SK-N-SH (cell line): ENCODE measurements around the gene CNDP2. TPM values are rescaled to one million over a fixed set of nuclear protein-coding genes. Genes with fewer than 3 reads are reported as not detected.

Experiments used
- CTCF ChIA-PET: fragments of 300-600, 350-600 bp; formaldehyde crosslinking; extraction: SDS; loops from one replicate; lab custom pipeline; 2021; lab: Yijun Ruan, JAX
- POLR2A ChIA-PET: fragments of 350-600 bp; sonication (Branson Sonifier 250); formaldehyde crosslinking; extraction: SDS; loops from one replicate; lab custom pipeline; 2020; ENCODE audit warnings: antibody characterized with exemption, inconsistent platforms; lab: Yijun Ruan, JAX
- DNase-seq: peaks from one replicate; pipeline ENCODE4 v3.0.0; 2012
- H2AFZ ChIP-seq: fragments of 200-600 bp; sonication (generic); 2 replicates; pipeline ENCODE4 v1.8.1; 2016; ENCODE audit warnings: antibody characterized with exemption, mild to moderate bottlenecking, low read depth
- H3F3A ChIP-seq: fragments of 200-600 bp; sonication (generic); replicated peaks from 2 replicates; pipeline ENCODE3; 2016; ENCODE audit warnings: antibody characterized with exemption, mild to moderate bottlenecking; ENCODE audit not compliant: insufficient read depth
- H3K27ac ChIP-seq, 2 experiments: fragments of 200-500 bp in 1 of 2; fragments of 200-600 bp in 1 of 2; sonication (Bioruptor generic) in 1 of 2; sonication (generic), shearing (Covaris generic) in 1 of 2; 2 replicates each; pipeline versions ENCODE4 v1.5.1 to v1.6.1; 2014 to 2016; ENCODE audit warnings: low read depth in 2 of 2, inconsistent platforms in 1 of 2, low read length in 1 of 2, mild to moderate bottlenecking in 1 of 2, mixed read lengths in 1 of 2
- H3K27me3 ChIP-seq: fragments of 200-600 bp; sonication (generic), shearing (Covaris generic); 2 replicates; pipeline ENCODE4 v1.6.1; 2016; ENCODE audit warnings: mixed run types; ENCODE audit not compliant: insufficient read depth
- H3K36me3 ChIP-seq, 2 experiments: fragments of 200-500 bp in 1 of 2; fragments of 200-600 bp in 1 of 2; sonication (Bioruptor generic) in 1 of 2; sonication (generic) in 1 of 2; replicated peaks in 1 of 2; 2 replicates each; pipeline versions ENCODE3 to v1.5.1; 2014 to 2016; ENCODE audit warnings: low read length in 1 of 2, mild to moderate bottlenecking in 1 of 2; ENCODE audit not compliant: insufficient read depth in 2 of 2, control insufficient read depth in 1 of 2
- H3K4me1 ChIP-seq, 2 experiments: fragments of 200-500 bp in 1 of 2; fragments of 200-600 bp in 1 of 2; sonication (Bioruptor generic) in 1 of 2; sonication (generic), shearing (Covaris generic) in 1 of 2; 2 replicates each; pipeline versions ENCODE4 v1.5.1 to v1.6.1; 2014 to 2016; ENCODE audit warnings: low read depth in 1 of 2, low read length in 1 of 2, mixed run types in 1 of 2; ENCODE audit not compliant: insufficient read depth in 2 of 2, control insufficient read depth in 1 of 2
- H3K4me2 ChIP-seq: fragments of 200-600 bp; sonication (generic), shearing (Covaris generic); 2 replicates; pipeline ENCODE4 v1.6.1; 2017; ENCODE audit warnings: mixed run types
- H3K4me3 ChIP-seq, 2 experiments: fragments of 200-500 bp in 1 of 2; fragments of 200-600 bp in 1 of 2; sonication (Bioruptor generic) in 1 of 2; sonication (generic), shearing (Covaris generic) in 1 of 2; 2 replicates each; pipeline versions ENCODE4 v1.5.1 to v1.8.1; 2014 to 2016; ENCODE audit warnings: low read depth in 2 of 2, inconsistent platforms in 1 of 2, low read length in 1 of 2, mild to moderate bottlenecking in 1 of 2, mixed read lengths in 1 of 2, moderate library complexity in 1 of 2
- H3K79me2 ChIP-seq: fragments of 200-600 bp; sonication (generic); 2 replicates; pipeline ENCODE4 v1.8.1; 2017; ENCODE audit warnings: mild to moderate bottlenecking; ENCODE audit not compliant: insufficient read depth
- H3K9ac ChIP-seq: fragments of 200-600 bp; sonication (generic); 2 replicates; pipeline ENCODE4 v1.6.1; 2017; ENCODE audit warnings: mixed run types
- H3K9me2 ChIP-seq: fragments of 200-600 bp; sonication (generic); 2 replicates; pipeline ENCODE4 v1.6.1; 2017; ENCODE audit warnings: mixed run types
- H3K9me3 ChIP-seq: fragments of 200-600 bp; sonication (generic); 2 replicates; pipeline ENCODE4 v1.6.1; 2017; ENCODE audit warnings: mixed run types, mild to moderate bottlenecking, moderate library complexity
- H4K20me1 ChIP-seq: fragments of 200-600 bp; sonication (generic); 2 replicates; pipeline ENCODE4 v1.6.1; 2017; ENCODE audit warnings: mild to moderate bottlenecking, mixed run types; ENCODE audit not compliant: insufficient read depth
- CHD2 ChIP-seq: fragments of 150-350 bp; IDR thresholded peaks from 2 replicates; pipeline ENCODE4 v1.6.1; 2018; ENCODE audit warnings: low read length; ENCODE audit not compliant: partially characterized antibody
- FOSL2 ChIP-seq: IDR thresholded peaks from 2 replicates; pipeline ENCODE4 v1.4.0; 2012; ENCODE audit warnings: low read depth, mild to moderate bottlenecking, moderate library complexity, borderline replicate concordance
- FOXM1 ChIP-seq: IDR thresholded peaks from 2 replicates; pipeline ENCODE4 v1.4.0; 2012; ENCODE audit warnings: low read depth, mild to moderate bottlenecking
- GABPA ChIP-seq: IDR thresholded peaks from 2 replicates; pipeline ENCODE4 v1.4.0; 2012; ENCODE audit warnings: low read depth, mild to moderate bottlenecking
- MEF2A ChIP-seq: IDR thresholded peaks from 2 replicates; pipeline ENCODE4 v1.4.0; 2012; ENCODE audit warnings: low read depth, borderline replicate concordance
- MXI1 ChIP-seq: IDR thresholded peaks from 2 replicates; pipeline ENCODE4 v1.6.1; 2012; ENCODE audit warnings: mild to moderate bottlenecking, low read depth, low read length, improper control_type of control experiment
- POLR2AphosphoS5 ChIP-seq: IDR thresholded peaks from 2 replicates; pipeline ENCODE4 v1.6.1; 2012; ENCODE audit warnings: low read depth, low read length
- RAD21 ChIP-seq: IDR thresholded peaks from 2 replicates; pipeline ENCODE4 v1.6.1; 2012; ENCODE audit warnings: mild to moderate bottlenecking, low read length
- RFX5 ChIP-seq: IDR thresholded peaks from 2 replicates; pipeline ENCODE4 v1.6.1; 2012; ENCODE audit warnings: mild to moderate bottlenecking, improper control_type of control experiment, low read length
- RXRA ChIP-seq: IDR thresholded peaks from 2 replicates; pipeline ENCODE4 v1.4.0; 2012; ENCODE audit warnings: low read depth, mild to moderate bottlenecking, borderline replicate concordance
- SMC3 ChIP-seq: IDR thresholded peaks from 2 replicates; pipeline ENCODE4 v1.6.1; 2012; ENCODE audit warnings: low read depth, low read length, improper control_type of control experiment
- WGBS: methylation state at CpG from one replicate; pipeline ENCODE4 v1.1.6; 2017; ENCODE audit warnings: low lambda C conversion rate; 5-methylcytosine and 5-hydroxymethylcytosine counted together
- polyA plus RNA-seq, 3 experiments: library from polyadenylated mRNA; depleted of rRNA; stranded (reverse); fragments of >200 nt; gene quantifications; 2 replicates each; pipeline ENCODE4 v1.2.3, GENCODE V29; 2012
- TF ChIP-seq, protein P1 (sequence below): IDR thresholded peaks from 2 replicates; pipeline ENCODE4 v1.4.0; 2012; ENCODE audit warnings: low read depth, borderline replicate concordance
- TF ChIP-seq, protein P2 (sequence below): IDR thresholded peaks from 2 replicates; pipeline ENCODE4; 2012
- TF ChIP-seq, protein P3 (sequence below): IDR thresholded peaks from 2 replicates; pipeline ENCODE4 v1.4.0; 2012; ENCODE audit warnings: low read depth, borderline replicate concordance
- TF ChIP-seq, protein P4 (sequence below): fragments of 150-350 bp; IDR thresholded peaks from 2 replicates; pipeline ENCODE4 v1.6.1; 2016; ENCODE audit warnings: mild to moderate bottlenecking, low read depth, low read length
- TF ChIP-seq, protein P5 (sequence below): IDR thresholded peaks from 2 replicates; pipeline ENCODE4 v1.6.1; 2012; ENCODE audit warnings: mild to moderate bottlenecking, low read depth, low read length, moderate library complexity
- TF ChIP-seq, protein P6 (sequence below): fragments of 150-350 bp; IDR thresholded peaks from 2 replicates; pipeline ENCODE4 v1.6.1; 2017; ENCODE audit warnings: antibody characterized with exemption, low read length, low read depth, borderline replicate concordance

The CNDP2 gene
- polyA plus RNA-seq, 1 of the 3 experiments (the other 2 are of a cell fraction): 78.5 TPM

DNA sequence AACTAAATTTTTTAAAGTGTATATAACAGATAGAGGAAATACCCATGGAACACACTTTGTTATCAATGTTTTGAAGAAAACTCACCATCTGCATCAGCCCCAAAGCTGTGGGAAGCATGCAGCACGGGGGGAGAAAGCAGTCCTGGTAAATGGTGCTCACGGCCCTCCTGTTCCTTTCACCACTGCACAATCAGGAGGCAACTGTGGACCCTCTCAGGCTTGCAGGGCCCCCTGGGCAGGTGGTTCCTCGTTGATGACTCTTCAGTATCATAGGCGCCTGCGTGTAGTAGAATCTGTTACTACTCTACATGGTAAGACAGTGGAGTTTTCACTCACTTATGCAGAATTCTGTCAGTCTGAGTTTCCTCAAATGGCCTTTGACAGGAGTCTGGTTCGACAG lies 33.2 kb downstream of the CNDP2 start:
- CTCF ChIA-PET: interaction anchor here (2.6 kb wide), 1 partner anchor 22 kb away, joined by 9 read pairs; no protein-coding TSS in a partner anchor
- no peaks in the 10 kb centered on the region for H3K36me3 ChIP-seq
- no peak for DNase-seq
- H2AFZ ChIP-seq: no peak overlapping the region
- 29% methylated on average over 6 of the region's 6 CpGs for WGBS
- POLR2A ChIA-PET: no interaction called here
- no peaks in the 10 kb centered on the region for H4K20me1 ChIP-seq
- no peaks in the 10 kb centered on the region for H3K9me3 ChIP-seq
- H3K4me2 ChIP-seq: no peak overlapping the region
- H3K9ac ChIP-seq: no peak overlapping the region
- H3K27me3 ChIP-seq: peaks cover 15% of the 10 kb centered on the region; the same call in 1 of the 2 replicates
- H3K27ac ChIP-seq: no peak overlapping the region
- TF ChIP-seq FOXM1 (no peak), MEF2A (no peak), POLR2AphosphoS5 (no peak), RXRA (no peak), FOSL2 (no peak), GABPA (no peak), MXI1 (no peak), RFX5 (no peak), RAD21 (no peak), CHD2 (no peak), SMC3 (no peak)
- TF ChIP-seq, protein P1, sequence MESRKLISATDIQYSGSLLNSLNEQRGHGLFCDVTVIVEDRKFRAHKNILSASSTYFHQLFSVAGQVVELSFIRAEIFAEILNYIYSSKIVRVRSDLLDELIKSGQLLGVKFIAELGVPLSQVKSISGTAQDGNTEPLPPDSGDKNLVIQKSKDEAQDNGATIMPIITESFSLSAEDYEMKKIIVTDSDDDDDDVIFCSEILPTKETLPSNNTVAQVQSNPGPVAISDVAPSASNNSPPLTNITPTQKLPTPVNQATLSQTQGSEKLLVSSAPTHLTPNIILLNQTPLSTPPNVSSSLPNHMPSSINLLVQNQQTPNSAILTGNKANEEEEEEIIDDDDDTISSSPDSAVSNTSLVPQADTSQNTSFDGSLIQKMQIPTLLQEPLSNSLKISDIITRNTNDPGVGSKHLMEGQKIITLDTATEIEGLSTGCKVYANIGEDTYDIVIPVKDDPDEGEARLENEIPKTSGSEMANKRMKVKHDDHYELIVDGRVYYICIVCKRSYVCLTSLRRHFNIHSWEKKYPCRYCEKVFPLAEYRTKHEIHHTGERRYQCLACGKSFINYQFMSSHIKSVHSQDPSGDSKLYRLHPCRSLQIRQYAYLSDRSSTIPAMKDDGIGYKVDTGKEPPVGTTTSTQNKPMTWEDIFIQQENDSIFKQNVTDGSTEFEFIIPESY: no peak
- TF ChIP-seq, protein P2, sequence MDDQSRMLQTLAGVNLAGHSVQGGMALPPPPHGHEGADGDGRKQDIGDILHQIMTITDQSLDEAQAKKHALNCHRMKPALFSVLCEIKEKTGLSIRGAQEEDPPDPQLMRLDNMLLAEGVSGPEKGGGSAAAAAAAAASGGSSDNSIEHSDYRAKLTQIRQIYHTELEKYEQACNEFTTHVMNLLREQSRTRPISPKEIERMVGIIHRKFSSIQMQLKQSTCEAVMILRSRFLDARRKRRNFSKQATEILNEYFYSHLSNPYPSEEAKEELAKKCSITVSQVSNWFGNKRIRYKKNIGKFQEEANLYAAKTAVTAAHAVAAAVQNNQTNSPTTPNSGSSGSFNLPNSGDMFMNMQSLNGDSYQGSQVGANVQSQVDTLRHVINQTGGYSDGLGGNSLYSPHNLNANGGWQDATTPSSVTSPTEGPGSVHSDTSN: no peak
- TF ChIP-seq, protein P3, sequence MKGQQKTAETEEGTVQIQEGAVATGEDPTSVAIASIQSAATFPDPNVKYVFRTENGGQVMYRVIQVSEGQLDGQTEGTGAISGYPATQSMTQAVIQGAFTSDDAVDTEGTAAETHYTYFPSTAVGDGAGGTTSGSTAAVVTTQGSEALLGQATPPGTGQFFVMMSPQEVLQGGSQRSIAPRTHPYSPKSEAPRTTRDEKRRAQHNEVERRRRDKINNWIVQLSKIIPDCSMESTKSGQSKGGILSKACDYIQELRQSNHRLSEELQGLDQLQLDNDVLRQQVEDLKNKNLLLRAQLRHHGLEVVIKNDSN: no peak
- TF ChIP-seq, protein P4, sequence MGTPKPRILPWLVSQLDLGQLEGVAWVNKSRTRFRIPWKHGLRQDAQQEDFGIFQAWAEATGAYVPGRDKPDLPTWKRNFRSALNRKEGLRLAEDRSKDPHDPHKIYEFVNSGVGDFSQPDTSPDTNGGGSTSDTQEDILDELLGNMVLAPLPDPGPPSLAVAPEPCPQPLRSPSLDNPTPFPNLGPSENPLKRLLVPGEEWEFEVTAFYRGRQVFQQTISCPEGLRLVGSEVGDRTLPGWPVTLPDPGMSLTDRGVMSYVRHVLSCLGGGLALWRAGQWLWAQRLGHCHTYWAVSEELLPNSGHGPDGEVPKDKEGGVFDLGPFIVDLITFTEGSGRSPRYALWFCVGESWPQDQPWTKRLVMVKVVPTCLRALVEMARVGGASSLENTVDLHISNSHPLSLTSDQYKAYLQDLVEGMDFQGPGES: no peak
- TF ChIP-seq, protein P5, sequence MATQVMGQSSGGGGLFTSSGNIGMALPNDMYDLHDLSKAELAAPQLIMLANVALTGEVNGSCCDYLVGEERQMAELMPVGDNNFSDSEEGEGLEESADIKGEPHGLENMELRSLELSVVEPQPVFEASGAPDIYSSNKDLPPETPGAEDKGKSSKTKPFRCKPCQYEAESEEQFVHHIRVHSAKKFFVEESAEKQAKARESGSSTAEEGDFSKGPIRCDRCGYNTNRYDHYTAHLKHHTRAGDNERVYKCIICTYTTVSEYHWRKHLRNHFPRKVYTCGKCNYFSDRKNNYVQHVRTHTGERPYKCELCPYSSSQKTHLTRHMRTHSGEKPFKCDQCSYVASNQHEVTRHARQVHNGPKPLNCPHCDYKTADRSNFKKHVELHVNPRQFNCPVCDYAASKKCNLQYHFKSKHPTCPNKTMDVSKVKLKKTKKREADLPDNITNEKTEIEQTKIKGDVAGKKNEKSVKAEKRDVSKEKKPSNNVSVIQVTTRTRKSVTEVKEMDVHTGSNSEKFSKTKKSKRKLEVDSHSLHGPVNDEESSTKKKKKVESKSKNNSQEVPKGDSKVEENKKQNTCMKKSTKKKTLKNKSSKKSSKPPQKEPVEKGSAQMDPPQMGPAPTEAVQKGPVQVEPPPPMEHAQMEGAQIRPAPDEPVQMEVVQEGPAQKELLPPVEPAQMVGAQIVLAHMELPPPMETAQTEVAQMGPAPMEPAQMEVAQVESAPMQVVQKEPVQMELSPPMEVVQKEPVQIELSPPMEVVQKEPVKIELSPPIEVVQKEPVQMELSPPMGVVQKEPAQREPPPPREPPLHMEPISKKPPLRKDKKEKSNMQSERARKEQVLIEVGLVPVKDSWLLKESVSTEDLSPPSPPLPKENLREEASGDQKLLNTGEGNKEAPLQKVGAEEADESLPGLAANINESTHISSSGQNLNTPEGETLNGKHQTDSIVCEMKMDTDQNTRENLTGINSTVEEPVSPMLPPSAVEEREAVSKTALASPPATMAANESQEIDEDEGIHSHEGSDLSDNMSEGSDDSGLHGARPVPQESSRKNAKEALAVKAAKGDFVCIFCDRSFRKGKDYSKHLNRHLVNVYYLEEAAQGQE: no peak
- TF ChIP-seq, protein P6, sequence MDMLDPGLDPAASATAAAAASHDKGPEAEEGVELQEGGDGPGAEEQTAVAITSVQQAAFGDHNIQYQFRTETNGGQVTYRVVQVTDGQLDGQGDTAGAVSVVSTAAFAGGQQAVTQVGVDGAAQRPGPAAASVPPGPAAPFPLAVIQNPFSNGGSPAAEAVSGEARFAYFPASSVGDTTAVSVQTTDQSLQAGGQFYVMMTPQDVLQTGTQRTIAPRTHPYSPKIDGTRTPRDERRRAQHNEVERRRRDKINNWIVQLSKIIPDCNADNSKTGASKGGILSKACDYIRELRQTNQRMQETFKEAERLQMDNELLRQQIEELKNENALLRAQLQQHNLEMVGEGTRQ: no peak
- H3K9me2 ChIP-seq: no peaks in the 10 kb centered on the region
- H3K79me2 ChIP-seq: no peaks in the 10 kb centered on the region
- H3K4me1 ChIP-seq: no peaks in the 10 kb centered on the region; a peak in 1 of 4 replicates
- no peak overlapping the region for H3K4me3 ChIP-seq
- H3F3A ChIP-seq: no peaks in the 10 kb centered on the region
